GM06990 (cell line): ENCODE data around the gene NR3C1.

ENCODE experiments used
- DNase-seq: peaks from one replicate; pipeline ENCODE4 v3.0.0-alpha.2; 2011; ENCODE audit not compliant: insufficient read length; ENCODE audit errors: extremely low read depth
- H3K27me3 ChIP-seq: replicated peaks from 2 replicates; pipeline ENCODE4 v1.6.0; 2011; ENCODE audit warnings: low read length; ENCODE audit not compliant: control insufficient read depth, insufficient read depth
- H3K36me3 ChIP-seq: 2 replicates; pipeline ENCODE4 v1.5.1; 2011; ENCODE audit warnings: low read length; ENCODE audit not compliant: control insufficient read depth, insufficient read depth
- H3K4me3 ChIP-seq: replicated peaks from 2 replicates; pipeline ENCODE4 v1.5.1; 2011; ENCODE audit warnings: low read depth, mild to moderate bottlenecking, control low read depth, low read length
- CTCF ChIP-seq: IDR thresholded peaks from 2 replicates; pipeline ENCODE4 v1.5.1; 2011; ENCODE audit warnings: low read length, control low read depth, mild to moderate bottlenecking, inconsistent platforms; ENCODE audit not compliant: insufficient read depth, poor library complexity, severe bottlenecking

Gene NR3C1

GRCh38 chr5:143228597-143229293 is 174.7 kb downstream of the NR3C1 start:
- DNase-seq: no peak
- Histone ChIP-seq H3K27me3 (no peaks in the 10 kb centered on the region), H3K4me3 (no peak overlapping the region), H3K36me3 (no peaks in the 10 kb centered on the region)
- TF ChIP-seq CTCF: no peak
